Gastroesophageal sphincter (tissue), 3 donors: ENCODE measurements around the gene ZNRF3.

Source experiments
- CTCF ChIP-seq, 4 experiments: fragments of 200-600 bp in 2 of 4; fragments of 450-650 bp in 2 of 4; sonication (generic) in 1 of 4; IDR thresholded peaks; one replicate each; pipeline ENCODE4 v1.5.1; 2017 to 2019; ENCODE audit warnings: antibody characterized with exemption in 4 of 4, mild to moderate bottlenecking in 2 of 4, moderate library complexity in 2 of 4
- POLR2A ChIP-seq, 2 donors: fragments of 450-650 bp; IDR thresholded peaks; one replicate each; pipeline ENCODE4 v1.6.1; 2017; ENCODE audit warnings: antibody characterized with exemption in 2 of 2, mild to moderate bottlenecking in 2 of 2, moderate library complexity in 1 of 2

GRCh38 chr22:28915969-28916368, 32.6 kb downstream of the ZNRF3 start:
- TF ChIP-seq CTCF (IDR thresholded peaks at IDR 0.05) (no peak), POLR2A (IDR thresholded peaks at IDR 0.05) (no peak)
